Tongue (tissue), 2 donors: ENCODE data around the gene FADS6. TPM values are rescaled to one million over a fixed set of nuclear protein-coding genes. Genes with fewer than 3 reads are reported as not detected.
"Not testable (repeated sequence)": the region's sequence is repeated elsewhere in the genome, so short reads cannot be mapped to it uniquely, and the experiment has no call there.

ENCODE experiments used
- DNase-seq: peaks from one replicate; pipeline ENCODE4 v3.0.0-alpha.2; 2015
- total RNA-seq: library from RNA; depleted of rRNA; stranded (reverse); fragments of >200 nt; gene quantifications from one replicate; pipeline ENCODE4 v1.2.3, GENCODE V29; 2014

FADS6 gene
- total RNA-seq, 1 donor from 2014 or later, result 0.51 TPM

DNA sequence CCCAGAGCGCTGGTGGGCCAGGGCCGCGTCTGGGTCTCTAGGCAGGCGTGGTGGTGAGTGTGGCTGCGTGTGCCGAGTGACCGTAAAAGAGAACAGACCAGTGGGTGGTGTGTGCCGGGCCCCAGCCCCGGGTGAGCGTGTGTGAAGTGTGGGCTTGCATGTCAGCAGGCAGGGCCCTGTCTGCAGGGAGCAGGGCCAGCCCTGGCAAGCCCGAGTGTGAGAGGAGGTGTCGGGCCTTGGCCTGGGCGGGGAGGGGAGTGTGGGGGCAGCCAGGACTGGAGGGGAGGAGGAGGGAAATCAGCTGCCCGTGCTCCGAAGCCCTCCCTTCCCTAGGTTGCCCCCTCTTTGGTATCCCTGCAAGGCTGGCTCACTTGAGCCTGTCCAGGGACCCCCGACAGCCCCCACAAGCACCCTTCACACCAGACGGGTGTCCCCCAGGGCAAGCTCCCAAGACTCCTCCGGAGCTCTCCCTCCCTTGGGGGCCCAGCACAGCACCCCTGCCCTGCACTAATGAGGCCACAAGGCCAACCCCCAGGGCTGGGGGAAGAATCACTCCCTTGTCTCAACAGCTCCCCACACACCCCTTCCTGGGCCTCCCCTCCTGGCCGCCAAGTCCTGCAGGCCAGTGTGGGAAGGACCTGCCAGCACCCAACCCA lies 27.7 kb upstream of the FADS6 start:
- DNase-seq, result no peak

GRCh38 chr17:74920642-74921025 lies 27.2 kb upstream of the FADS6 start:
- no peak for DNase-seq

DNA sequence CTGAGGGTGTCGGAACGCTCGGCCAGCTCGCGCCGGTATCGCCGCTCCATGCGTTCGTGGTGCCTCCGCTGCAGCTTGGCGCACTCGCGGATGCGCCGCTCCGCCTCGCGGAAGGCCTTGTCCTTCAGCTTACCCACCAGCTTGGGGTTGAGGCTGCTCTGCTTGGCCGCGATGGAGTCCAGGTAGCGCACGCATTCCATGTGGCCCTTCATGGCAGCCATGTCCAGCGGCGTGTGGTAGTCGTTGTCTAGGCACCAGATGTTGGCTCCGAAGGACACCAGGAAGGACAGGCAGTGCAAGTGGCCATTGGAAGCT lies 26.8 kb upstream of the FADS6 start:
- no peak for DNase-seq

DNA sequence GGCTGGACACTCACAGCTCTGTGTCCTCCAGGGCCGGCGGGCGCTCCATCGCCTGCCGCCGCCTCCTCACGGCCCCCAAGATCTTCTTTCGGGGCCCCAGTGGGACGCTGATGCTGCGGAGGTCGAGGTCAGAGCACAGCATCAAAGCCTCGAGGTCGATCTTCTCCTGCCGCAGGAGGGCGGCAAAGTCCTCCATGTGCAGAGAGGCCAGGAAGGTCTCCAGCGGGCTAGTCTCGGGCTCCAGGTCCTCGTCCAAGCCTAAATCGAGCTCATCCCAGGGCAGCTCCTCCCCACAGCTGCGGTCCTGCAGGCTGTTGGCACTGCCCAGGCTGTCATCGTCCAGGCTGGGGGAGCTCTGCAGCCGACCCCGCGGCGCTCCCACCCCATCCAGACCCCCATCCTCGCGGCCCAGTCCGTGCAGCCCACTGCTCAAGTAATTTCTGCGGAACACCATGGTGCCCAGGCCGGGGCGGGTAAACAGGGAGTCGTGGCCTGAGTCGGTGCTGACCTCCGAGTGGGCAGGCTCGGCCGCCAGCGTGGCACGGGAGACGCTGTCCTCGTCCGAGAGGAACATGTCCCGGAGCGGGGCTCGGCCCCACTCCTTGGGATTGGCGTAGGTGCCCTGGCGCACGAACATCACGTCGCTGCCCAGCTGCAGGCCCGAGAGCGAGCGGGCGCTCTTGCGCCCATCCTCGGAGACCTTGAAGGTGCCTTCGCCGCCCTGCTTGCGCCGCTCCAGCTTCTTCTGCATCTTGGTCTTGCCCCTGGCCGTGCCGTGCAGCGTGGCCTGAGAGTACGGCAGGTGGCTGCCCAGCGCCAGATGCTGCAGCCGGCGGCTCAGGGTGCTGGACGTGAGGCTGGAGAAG lies 26.2 kb upstream of the FADS6 start:
- DNase-seq, result no peak

- DNase-seq, result no peak
Observed at GRCh38 chr17:74918906-74919305, 25.5 kb upstream of the FADS6 start.

- DNase-seq, result no peak
Observed at GRCh38 chr17:74917430-74917829, 24.0 kb upstream of the FADS6 start.

DNA sequence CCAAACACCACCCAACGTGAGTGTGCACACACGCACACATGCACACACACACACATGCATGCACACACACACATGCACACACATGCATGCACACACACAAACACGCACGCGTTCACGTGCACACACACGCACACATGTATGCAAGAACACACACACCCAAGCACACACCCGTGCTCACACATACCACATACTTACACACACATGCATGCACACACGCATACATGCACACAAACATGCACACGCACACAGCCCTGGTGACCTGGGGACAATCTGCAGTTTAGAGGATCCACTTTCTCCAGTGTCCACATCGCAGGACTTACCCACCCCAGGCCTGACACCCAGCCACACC lies 23.4 kb upstream of the FADS6 start:
- DNase-seq, result no peak

- no peak for DNase-seq
Observed at GRCh38 chr17:74916136-74916850, 22.9 kb upstream of the FADS6 start.

- not testable (repeated sequence) for DNase-seq
Observed at GRCh38 chr17:74911423-74911822, 18.0 kb upstream of the FADS6 start.

DNA sequence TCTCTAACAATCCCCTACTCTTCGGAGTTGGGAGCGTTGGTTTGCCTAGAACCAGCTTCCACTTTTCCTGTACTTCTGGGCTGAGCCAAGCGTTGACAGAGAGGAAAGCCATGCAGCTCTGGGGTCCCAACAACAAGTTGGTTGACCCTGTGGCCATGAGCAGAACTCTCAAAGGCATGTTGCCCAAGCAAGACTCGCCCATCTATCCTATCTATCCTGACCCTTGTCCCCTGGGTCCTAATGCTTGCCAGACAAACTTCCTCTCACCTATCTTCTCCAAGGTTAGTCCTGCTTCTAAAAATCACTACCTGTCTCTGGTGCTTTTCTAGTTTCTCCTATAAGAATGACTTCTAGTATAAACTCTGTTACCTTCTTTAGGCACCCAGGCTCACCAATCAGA lies 15.7 kb upstream of the FADS6 start:
- not testable (repeated sequence) for DNase-seq

DNA sequence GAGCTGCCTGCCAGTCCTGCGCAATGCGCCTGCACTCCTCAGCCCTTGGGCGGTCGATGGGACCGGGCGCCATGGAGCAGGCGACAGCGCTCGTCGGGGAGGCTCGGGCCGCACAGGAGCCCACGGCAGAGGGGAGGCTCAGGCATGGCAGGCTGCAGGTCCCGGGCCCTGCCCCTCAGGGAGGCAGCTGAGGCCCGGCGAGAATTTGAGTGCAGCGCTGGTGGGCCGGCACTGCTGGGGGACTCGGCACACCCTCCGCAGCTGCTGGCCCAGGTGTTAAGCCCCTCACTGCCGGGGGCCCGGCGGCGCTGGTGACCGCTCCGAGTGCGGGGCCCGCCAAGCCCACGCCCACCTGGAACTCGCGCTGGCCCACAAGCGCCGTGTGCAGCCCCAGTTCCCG lies 13.6 kb upstream of the FADS6 start:
- DNase-seq, result no peak

DNA sequence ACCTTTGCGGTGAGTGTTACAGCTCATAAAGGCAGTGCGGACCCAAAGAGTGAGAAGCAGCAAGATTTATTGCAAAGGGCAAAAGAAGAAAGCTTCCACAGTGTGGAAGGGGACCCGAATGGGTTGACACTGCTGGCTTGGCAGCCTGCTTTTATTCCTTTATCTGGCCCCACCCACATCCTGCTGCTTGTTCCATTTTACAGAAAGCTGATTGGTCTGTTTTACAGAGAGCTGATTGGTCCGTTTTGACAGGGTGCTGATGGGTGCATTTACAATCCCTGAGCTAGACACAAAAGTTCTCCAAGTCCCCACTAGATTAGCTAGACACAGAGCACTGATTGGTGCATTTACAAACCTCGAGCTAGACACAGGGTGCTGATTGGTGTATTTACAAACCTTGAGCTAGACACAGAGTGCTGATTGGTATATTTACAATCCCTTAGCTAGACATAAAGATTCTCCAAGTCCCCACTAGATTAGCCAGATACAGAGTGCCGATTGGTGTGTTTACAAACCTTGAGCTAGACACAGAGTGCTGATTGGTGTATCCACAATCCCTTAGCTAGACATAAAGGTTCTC lies 12.9 kb upstream of the FADS6 start:
- DNase-seq, result not testable (repeated sequence)

DNA sequence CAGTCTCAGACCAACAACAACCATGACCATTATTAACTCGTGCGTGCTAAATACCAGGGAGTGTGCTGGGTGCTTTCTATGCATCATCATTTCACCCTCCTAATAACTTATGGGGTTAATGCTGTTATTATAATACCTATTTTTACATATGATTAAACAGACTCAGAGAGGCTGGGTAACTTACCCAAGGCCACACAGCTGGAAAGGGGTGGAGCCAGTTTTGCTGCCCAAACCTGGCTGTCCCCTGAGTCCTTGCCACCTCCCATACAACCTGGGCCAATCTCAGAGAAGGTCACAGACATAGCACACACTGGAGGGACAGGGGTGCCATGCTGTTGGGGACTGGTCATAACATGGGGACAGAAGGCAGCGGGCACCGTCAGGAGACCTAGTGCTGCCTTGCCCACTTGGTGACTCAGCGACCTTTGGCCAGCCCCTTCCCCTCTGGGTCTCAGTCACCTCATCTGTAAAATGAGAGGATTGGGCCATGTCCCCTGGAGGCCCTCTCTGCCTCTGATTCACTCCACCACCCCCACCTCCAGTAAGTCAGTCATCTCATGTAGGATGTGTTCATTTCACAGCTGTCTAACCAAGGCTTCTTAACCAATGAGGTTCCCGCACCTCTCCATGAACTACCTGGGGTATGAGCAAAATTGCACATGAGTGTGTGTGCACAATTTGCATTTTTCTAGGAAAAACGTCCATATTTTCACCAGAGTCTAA lies 11.4 kb upstream of the FADS6 start:
- no peak for DNase-seq

DNA sequence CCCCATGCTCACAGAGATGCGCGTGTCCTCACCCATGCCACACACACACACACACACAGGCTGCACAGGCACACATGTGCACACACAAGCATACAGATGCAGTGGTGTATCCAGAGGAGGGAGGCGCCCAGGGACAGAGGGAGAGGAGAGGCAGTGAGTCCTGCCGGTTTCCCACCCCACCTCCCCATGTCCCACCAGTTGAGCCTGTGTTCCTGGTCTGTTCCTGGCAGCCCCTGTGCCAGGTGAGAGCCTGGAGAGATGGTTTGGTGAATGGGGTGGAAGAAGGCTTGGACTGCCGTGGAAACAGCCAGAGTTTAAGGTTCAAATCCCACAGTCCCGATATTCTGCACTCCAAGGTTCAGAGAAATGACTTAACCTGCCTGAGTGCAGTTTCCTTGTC lies 10.2 kb upstream of the FADS6 start:
- no peak for DNase-seq

- no peak for DNase-seq
Observed at GRCh38 chr17:74903034-74903433, 9.6 kb upstream of the FADS6 start.

GRCh38 chr17:74901353-74902135 lies 8.1 kb upstream of the FADS6 start:
- no peak for DNase-seq

DNA sequence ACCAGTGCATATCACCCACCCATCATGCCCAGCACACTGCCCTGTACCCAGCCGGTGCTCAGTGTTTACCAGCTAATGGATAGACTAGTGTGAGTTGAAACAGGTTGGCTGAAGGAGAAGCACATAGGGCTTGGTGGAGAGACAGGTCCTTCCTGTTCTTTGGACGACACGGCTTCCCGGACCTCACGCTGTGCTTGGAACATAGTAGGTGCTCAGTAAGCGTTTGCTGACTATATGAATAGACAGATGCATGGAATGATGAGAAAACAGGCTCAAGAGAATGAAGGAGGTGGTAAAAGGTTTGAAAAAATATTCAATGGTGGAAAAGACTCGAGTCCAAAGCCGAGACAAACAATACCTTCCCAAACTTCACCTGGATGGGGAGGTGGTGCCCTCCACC lies 6.8 kb upstream of the FADS6 start:
- DNase-seq, result no peak

DNA sequence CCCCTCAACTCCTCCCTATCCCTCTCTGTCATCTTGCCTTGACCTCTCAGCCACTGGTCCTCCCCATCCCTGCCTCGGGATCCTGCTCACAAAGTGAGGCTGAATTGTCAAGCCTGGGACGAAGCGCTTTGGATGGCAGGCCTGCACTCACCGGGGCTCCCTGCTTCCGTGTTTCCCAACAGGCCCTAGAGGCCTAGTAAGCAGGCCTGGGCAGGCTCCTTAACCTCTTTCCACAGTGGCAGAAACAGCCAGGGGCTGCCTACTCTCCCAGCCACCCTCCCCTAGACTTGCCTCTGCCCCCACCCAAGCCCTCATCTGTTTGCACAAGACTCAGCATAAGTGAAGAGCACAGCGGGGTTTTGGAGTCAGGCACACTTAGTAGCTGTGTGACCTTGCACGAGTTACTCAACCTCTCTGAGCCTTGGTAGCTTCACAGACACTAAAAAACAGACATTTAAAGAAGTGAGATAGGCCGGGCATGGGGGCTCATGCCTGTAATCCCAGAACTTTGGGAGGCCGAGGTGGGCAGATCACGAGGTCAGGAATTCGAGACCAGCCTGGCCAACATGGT lies 5.0 kb upstream of the FADS6 start:
- peak; percentile 44 for DNase-seq

- DNase-seq, result no peak
Observed at GRCh38 chr17:74893936-74894671, 671 bp upstream of the FADS6 start.

- no peak for DNase-seq
Observed at GRCh38 chr17:74892013-74892841, 1.2 kb downstream of the FADS6 start.
